ENCODE data around the gene CSKMT. TPM values are rescaled to one million over a fixed set of nuclear protein-coding genes. Genes with fewer than 3 reads are reported as not detected.
"Not testable (repeated sequence)": the region's sequence is repeated elsewhere in the genome, so short reads cannot be mapped to it uniquely, and the experiment has no call there.

Gene CSKMT
- total RNA-seq, 2 donors from 2014 or later, result 29.9 to 39.4 TPM

DNA sequence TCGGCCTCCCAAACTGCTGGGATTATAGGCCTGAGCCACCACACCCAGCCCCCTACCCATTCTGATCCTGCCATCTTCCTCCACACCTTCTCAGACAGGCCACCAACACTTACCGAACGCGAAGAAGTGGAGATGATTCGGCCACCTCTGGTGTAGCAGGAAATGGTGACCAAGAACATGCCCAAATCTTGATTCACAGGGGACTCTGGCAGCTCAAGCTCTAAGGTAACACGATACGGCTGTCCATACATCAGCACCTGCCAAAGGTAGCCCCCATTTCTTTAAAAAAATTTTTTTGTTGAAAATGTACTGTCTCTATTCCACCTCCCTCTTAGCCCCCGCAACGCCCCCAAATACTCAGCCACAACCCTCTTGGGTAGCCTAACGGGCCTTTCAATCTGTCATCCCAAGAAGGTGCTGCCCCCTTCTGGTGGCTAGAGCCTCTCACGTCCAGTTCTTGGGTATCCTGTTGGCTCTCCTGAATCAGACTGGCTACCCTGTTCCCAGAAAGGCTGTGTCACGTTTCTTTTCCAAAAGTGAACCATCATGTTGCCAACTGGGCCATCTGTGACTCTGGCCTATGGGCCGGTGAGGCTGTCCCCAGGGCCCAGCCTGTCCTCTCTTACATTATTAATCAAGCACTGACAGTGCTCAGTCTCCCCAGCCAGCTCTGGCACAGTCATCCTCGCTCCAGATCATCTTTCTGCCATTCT lies 29.5 kb downstream of the CSKMT start:
- Histone ChIP-seq H3K4me3 (ENCODE audit: low read length) (no peak overlapping the region), H3K27ac (ENCODE audit: low read depth, low read length) (no peak overlapping the region), H3K9ac (ENCODE audit: extremely low read depth, low read length, poor library complexity, severe bottlenecking) (no peak overlapping the region), H3K27me3 (ENCODE audit: control insufficient read depth, insufficient read depth, low read length, poor library complexity, severe bottlenecking) (no peaks in the 10 kb centered on the region), H3K36me3 (ENCODE audit: control insufficient read depth, insufficient read depth, low read length) (peaks cover 46% of the 10 kb centered on the region), H3K9me3 (ENCODE audit: control insufficient read depth, low read length) (no peaks in the 10 kb centered on the region), H3K4me1 (ENCODE audit: control insufficient read depth, insufficient read depth, low read length) (no peaks in the 10 kb centered on the region)
- no peaks in the 10 kb centered on the region for H3K4me1 Mint-ChIP-seq
- 81 to 82% methylated on average over 12 to 14 of the region's 14 CpGs for WGBS, 2 experiments (ENCODE audit: insufficient coverage in 1 of 2, insufficient read length in 1 of 2)
- peak overlapping the region; percentile 76 for H3K27ac Mint-ChIP-seq
- DNase-seq, result peak; percentile 93
- TF ChIP-seq, protein P1, sequence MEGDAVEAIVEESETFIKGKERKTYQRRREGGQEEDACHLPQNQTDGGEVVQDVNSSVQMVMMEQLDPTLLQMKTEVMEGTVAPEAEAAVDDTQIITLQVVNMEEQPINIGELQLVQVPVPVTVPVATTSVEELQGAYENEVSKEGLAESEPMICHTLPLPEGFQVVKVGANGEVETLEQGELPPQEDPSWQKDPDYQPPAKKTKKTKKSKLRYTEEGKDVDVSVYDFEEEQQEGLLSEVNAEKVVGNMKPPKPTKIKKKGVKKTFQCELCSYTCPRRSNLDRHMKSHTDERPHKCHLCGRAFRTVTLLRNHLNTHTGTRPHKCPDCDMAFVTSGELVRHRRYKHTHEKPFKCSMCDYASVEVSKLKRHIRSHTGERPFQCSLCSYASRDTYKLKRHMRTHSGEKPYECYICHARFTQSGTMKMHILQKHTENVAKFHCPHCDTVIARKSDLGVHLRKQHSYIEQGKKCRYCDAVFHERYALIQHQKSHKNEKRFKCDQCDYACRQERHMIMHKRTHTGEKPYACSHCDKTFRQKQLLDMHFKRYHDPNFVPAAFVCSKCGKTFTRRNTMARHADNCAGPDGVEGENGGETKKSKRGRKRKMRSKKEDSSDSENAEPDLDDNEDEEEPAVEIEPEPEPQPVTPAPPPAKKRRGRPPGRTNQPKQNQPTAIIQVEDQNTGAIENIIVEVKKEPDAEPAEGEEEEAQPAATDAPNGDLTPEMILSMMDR (conservative IDR thresholded peaks at IDR 0.05), result peak; percentile 92
- H3K27me3 Mint-ChIP-seq (ENCODE audit: insufficient read depth), result no peaks in the 10 kb centered on the region
- H3K4me3 Mint-ChIP-seq, result no peak overlapping the region
- peaks cover 54% of the 10 kb centered on the region for H3K36me3 Mint-ChIP-seq (ENCODE audit: low read depth)
- H3K9me3 Mint-ChIP-seq, result no peaks in the 10 kb centered on the region

DNA sequence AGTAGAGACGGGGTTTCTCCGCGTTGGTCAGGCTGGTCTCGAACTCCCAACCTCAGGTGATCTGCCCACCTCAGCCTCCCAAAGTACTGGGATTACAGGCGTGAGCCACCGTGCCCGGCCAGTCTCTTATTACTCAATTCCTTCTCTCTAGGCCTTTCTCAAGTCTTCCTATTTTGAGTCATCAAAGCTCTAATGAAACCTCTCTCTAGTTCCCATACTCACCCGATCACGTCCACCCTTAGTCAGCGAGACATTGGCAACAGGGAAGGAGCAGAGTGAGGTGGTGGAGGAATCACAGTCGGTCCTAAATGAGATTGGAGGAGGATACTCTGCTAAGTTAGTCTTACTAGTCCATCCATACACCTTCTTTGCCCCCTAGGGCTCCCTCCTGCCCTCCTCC lies 37.1 kb downstream of the CSKMT start:
- Mint-ChIP-seq H3K36me3 (ENCODE audit: low read depth) (peaks cover 44% of the 10 kb centered on the region), H3K4me1 (peaks cover 15% of the 10 kb centered on the region), H3K4me3 (no peak overlapping the region), H3K27me3 (ENCODE audit: insufficient read depth) (no peaks in the 10 kb centered on the region), H3K9me3 (no peaks in the 10 kb centered on the region), H3K27ac (no peak overlapping the region)
- no peaks in the 10 kb centered on the region for H3K9me3 ChIP-seq (ENCODE audit: control insufficient read depth, low read length)
- no peak for DNase-seq
- TF ChIP-seq, protein P1 (conservative IDR thresholded peaks at IDR 0.05), result no peak
- H3K4me3 ChIP-seq (ENCODE audit: low read length), result no peak overlapping the region
- 84 to 96% methylated on average over 5 to 11 of the region's 11 CpGs for WGBS, 2 experiments (ENCODE audit: insufficient coverage in 1 of 2, insufficient read length in 1 of 2)
- no peak overlapping the region for H3K27ac ChIP-seq (ENCODE audit: low read depth, low read length)
- H3K36me3 ChIP-seq (ENCODE audit: control insufficient read depth, insufficient read depth, low read length), result peaks cover 51% of the 10 kb centered on the region
- peaks cover 13% of the 10 kb centered on the region for H3K4me1 ChIP-seq (ENCODE audit: control insufficient read depth, insufficient read depth, low read length)
- H3K27me3 ChIP-seq (ENCODE audit: control insufficient read depth, insufficient read depth, low read length, poor library complexity, severe bottlenecking), result no peaks in the 10 kb centered on the region
- no peak overlapping the region for H3K9ac ChIP-seq (ENCODE audit: extremely low read depth, low read length, poor library complexity, severe bottlenecking)

DNA sequence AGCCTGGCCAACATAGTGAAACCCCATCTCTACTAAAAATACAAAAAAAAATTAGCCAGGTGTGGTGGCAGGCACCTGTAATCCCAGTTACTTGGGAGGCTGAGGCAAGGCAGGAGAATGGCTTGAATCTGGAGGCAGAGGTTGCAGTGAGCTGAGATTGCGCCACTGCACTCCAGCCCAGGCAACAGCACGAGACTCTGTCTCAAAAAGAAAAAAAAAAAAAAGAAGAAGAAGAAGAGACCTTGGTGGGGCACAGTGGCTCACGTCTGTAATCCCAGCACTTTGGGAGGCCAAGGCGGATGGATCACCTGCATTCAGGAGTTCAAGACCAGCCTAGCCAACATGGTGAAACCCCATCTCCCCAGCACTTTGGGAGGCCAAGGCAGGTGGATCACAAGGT lies 38.8 kb downstream of the CSKMT start:
- Mint-ChIP-seq H3K4me1 (peaks cover 28% of the 10 kb centered on the region), H3K36me3 (ENCODE audit: low read depth) (peaks cover 35% of the 10 kb centered on the region)
- not testable (repeated sequence) for H3K27ac ChIP-seq (ENCODE audit: low read depth, low read length); H3K4me3 Mint-ChIP-seq; H3K27ac Mint-ChIP-seq; H3K9me3 Mint-ChIP-seq; H3K9me3 ChIP-seq (ENCODE audit: control insufficient read depth, low read length); H3K27me3 ChIP-seq (ENCODE audit: control insufficient read depth, insufficient read depth, low read length, poor library complexity, severe bottlenecking); DNase-seq; H3K4me3 ChIP-seq (ENCODE audit: low read length); H3K27me3 Mint-ChIP-seq (ENCODE audit: insufficient read depth); H3K9ac ChIP-seq (ENCODE audit: extremely low read depth, low read length, poor library complexity, severe bottlenecking)
- Histone ChIP-seq H3K4me1 (ENCODE audit: control insufficient read depth, insufficient read depth, low read length) (peaks cover 21% of the 10 kb centered on the region), H3K36me3 (ENCODE audit: control insufficient read depth, insufficient read depth, low read length) (peaks cover 53% of the 10 kb centered on the region)
- WGBS, 2 experiments (ENCODE audit: insufficient coverage in 1 of 2, insufficient read length in 1 of 2), result 91 to 94% methylated on average over 4 of the region's 4 CpGs

All from endodermal cell (in vitro differentiated cells).